ENCODE results near the gene OLFML2A. TPM values are rescaled to one million over a fixed set of nuclear protein-coding genes. Genes with fewer than 3 reads are reported as not detected.

Gene OLFML2A
- polyA plus RNA-seq = 0.13 TPM in 1 of 2 replicates, not detected in the other

DNA sequence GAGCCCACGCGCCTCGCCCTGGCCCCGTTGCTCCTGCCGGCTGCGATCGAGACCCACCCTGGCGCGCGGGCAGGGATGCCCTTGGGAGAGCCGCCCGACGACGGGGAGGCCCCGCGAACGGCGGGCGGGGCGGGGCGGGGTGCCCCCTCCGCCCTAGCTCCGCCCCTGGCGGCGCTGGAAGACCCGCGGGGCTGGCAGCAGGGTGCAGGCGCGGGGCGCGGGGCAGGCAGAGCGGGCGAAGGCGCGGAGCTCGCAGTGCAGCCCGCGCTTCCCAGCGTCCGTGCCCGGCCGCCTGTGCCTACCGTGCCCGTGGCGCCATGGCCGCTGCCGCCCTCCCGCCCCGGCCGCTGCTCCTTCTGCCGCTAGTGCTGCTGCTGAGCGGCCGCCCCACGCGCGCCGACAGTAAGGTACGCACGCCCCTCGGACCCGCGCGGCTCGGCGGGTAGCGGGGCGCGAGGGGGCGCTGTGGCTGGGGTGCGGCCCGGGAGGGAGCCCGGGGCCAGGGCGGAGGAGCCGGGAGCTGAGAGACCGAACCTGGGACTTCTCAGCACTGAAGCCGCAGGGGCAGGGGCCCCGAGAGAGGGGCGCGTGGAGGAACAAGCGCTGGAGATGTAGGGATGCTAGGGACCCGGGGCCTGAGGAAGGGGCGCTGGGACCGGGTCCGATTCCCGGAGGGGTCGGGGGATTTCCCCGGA lies at the start of gene OLFML2A:
TSS of gene OLFML2A (plus strand) at position 180 of the 695 bp plus-strand sequence. CDS start at position 318, 138 bp downstream.

DNA sequence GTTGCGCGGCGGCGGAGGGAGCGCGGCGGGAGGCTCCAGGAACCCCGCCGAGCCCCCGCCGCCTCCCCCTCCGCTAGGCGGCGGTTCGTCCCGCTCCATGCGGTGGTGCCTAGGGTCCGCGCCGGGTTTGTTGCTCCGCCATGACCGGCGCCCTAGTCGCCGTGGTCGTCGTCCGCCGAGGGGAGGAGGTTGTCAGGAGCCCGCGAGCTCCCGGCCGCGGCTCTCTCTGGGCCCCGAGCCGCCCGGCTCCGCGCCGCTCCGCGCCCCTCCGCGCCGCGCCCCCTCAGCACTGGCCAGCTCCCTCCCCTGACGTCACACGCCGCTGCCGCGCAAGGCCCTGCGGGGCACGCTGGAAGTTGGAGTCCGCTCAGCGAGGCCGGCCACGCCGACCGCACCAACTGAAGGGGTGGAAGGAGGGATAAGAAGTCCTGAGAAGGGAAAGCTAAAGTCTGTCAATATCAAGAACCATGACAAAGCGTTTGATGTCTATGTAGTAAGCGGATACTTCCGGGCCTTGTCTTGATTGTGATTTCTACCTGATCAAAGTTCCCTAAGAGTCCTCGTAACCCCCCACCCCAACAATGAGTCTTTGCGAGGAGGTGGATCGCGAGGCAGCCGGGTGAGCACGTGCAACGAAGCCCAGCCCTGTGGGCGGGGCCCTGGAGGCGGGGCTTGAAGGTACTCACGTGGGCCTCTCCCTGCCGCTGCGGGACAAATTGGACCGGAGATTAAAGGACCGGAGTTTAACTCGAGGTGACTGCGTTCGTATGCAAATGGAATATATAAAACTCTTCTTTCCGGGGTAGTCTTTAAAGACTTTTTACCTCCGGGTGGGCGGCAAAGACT lies 5.7 kb upstream of the OLFML2A start, which contains the start of gene NR6A1:
TSS of gene NR6A1 (minus strand) at position 291 of the 846 bp plus-strand sequence.

DNA sequence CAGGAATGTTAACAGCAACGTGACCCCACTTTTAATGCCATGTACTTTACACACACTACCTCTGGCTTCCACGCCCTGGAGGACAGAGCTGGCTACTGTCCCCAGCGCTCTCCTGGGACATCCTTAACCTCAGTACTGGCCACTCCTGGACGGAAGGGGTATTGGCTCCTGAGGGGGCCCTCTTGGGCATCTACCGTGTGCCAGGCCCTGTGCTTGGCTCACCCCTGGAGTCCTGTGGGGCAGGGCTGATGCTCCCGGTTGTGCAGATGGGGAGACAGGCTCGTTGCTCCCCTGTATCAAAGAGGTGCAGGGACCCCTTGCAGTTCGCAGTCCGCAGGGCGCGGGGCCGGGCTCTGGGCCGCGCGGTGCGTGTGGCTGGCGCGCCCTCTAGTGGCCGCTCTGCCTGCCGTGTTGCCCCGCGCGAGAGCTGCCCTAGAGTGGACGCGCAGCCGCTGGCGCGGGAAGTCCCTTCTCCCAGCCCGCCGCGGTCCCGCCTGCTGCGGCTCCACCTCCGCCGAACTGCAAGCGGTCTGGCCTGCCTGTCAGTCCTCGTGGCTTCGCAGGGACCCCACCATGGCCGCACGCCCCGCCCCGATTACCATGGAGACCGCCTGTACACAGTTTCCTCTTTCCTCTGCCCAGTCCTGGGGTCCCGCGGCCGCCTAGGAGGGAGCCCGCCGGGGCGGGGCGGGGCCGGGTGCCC lies 76.0 kb downstream of the OLFML2A start, which contains the start of gene WDR38:
TSS of gene WDR38 (plus strand) at position 632 of the 703 bp plus-strand sequence. CDS start 72 bp downstream, outside the sequence.

DNA sequence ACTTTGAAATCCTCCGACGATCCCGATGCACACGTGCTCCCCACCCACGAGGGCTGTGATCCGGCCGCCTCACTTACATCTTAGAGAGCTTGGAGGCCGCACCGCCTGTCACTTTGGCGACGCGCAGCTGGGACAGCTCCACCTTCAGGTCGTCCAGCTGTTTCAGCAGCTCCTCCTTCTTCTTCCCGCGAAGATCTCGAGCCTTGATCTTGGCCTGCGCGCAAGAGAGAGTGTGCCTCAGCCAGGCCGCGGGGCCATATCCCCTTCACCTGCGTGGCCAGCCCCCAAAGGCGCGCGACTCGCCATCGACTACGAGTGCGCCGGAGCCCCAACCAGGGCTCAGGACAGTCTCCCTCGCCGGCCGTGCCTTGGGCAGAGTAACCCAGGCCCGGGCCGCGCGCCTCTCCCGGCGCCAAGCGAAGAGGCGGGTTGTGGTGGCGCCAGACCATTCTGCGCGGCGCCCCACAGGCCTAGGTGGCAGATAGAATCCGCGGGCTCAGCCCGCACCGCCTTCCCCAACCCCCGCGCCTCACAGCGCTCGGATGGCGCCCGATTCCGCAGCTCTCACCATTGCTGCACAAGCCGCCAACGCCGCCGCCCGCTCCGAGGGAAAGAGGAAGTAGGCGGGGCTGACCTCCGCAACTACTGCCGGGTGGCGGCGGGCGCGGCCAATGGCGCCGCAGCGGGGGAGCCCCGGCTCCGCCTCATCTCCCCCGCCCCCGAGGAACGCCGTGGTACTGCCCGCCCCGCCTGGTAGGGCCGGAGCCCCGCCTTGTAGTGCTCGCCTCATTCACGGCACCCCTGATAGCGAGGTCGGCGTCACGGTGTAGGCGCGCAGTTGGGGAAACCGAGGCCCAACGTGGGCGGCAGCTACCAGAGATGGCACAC lies 84.7 kb downstream of the OLFML2A start, which contains the start of the genes ARPC5L and RPL35:
TSS of gene ARPC5L (plus strand) at position 789 of the 888 bp plus-strand sequence. CDS start 7,161 bp downstream, outside the sequence.
TSS of gene RPL35 (minus strand) at position 616 of the 888 bp plus-strand sequence. CDS start at position 571, 45 bp downstream.

Other genes with a start within 250 kb of the OLFML2A start
- 0.63 and 1.0 TPM in 2 replicates for gene NR6A1, start 5.8 kb upstream of the OLFML2A start, polyA plus RNA-seq
- not detected in 2 replicates for gene WDR38, start 76.3 kb downstream of the OLFML2A start, polyA plus RNA-seq
- 817 and 867 TPM in 2 replicates for gene RPL35, start 84.8 kb downstream of the OLFML2A start, polyA plus RNA-seq
- 120 and 166 TPM in 2 replicates for gene ARPC5L, start 85.0 kb downstream of the OLFML2A start, polyA plus RNA-seq
- 7.8 and 10.1 TPM in 2 replicates for gene GOLGA1, start 163.9 kb downstream of the OLFML2A start, polyA plus RNA-seq